HG03565 (cell line): ENCODE data around the gene PHACTR1.

ENCODE experiments used
- ATAC-seq: cut with Tn5 transposase; IDR thresholded peaks from one replicate; pipeline ENCODE4 v1.9.1; 2021; ENCODE audit warnings: mild to moderate bottlenecking, moderate library complexity; ENCODE audit not compliant: unreplicated experiment

The PHACTR1 gene

DNA sequence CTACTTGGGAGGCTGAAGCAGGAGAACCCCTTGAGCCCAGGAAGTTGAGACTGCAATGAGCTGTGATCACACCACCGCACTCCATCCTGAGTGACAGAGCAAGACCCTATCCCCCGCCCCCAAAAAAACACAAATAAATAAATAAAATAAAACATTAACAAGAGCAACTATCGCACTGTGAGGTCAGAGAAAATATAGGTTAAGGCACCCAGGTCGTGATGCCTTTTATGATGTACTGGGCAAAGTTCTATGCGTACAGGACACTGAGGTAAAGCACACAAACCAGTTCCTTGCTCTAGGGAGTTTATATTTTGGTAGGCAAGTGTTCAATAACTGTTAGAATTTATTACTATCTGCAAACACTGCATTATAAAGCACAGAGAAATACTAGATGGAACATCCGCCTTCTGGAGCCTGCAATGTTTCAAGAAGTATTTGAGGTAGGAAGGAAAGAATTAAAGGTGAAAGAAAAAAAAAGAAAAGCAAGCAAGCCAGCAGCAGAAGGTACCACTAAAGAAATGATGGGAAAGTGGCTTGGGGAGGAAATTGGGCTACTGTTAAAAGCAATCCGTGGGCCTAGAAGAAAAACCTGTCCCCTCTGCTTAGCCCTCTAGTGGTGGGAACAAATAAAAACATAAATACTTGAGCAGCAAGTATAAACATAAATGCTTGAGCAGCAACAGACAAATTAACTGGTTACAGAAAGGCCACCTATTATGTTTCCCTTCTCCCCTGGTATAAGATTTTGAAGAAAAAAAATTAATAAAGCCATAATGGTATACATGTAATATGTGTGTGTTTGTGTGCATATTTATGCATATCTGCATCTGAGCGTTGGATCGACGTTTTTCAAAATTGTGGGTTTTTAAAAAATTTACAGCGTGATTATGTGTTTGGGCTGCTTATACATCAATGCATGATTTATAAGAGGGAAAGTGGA is 128.0 kb downstream of the PHACTR1 start:
- ATAC-seq: no peak

DNA sequence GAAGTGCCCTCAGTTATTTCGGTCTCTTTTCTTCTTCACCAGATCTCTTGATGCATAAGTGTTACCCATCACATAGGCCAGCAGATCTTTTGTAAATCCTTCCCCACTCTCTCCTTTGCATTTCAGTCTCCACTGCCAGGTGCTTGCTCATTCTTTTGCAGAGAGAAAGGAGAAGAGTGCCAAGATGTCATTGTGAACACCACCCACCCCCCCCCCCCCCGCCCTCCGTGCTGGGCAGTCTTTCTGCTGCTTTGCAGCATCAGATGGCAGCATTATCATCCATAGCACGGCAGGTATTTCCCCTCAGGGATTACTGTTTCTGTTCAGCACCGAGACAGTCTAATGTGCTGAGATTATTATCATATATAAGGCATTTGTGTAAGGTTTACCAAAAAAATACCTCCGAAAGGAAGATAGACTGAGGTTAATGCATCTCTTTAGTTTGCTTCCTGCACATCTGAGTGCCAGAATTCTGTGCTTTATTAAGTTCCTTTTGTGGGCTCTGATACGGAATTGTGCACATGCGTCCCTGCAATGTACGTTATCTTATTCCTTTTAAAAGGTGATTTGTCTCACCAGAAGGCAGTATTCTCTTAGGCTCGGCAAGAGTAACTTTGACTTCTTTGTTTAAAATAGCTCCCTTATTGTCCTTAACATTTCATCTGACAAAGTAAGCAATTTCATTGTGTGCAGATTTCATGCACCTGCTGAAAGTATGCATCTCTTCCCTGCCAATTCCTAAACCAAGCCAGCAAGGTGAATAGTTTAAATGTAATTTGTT is 128.8 kb downstream of the PHACTR1 start:
- ATAC-seq: no peak

DNA sequence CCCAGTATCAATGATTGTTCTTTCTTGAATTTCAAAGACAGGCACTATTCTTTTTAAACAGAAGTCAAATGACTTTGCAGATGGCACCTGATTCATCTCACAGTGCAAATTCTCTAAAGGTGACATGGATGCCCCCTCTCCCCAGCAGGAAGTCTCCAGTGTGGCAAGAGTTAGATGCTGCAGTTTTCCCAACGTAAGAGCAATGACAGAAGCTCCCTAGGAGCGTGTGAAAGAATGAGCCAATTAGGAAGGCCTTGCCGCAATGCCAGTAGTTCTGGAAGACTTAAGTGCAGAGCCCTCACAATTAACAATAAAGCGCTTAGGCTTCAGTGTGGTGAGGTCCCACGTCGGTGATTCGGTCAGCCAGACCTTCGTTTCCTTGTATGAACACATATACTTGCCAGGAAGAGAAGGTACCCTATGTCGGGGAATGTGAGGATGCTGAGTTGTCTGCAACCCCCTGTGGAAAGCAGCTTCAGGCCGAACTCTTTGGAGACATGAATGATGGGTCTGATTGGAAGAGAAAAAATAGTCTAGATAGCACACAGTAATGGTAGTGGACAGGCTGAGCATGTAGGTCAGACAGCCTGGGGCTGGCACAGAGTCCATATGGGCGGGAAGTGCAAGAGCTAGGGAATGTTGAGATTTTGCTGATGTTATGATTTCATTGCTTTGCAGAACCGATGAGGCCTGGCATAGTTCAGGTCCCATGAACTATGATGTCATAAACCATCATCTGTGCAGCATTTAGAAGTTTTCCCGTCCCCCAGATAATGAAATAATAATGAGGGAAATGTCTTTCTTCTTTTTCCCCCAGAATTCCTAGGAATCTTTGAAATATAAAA is 132.6 kb downstream of the PHACTR1 start:
- no peak for ATAC-seq

DNA sequence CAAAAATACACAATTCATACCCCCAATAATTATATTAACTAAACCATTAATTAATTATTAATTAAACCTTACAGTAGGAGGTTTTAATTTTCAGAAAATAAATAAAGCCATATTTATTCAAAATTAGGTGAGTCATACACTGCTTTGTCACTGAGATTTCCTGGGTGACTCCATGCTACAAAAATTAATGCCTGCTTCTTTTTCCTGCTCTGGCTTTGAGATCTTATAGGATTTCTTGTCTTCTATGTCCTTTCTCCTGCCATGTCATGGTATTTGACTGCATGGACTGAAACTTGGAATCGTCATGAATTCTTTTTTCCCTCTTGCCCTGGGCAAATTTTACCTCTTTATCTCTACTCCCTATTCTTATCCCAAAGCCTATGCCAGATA is 133.2 kb downstream of the PHACTR1 start:
- no peak for ATAC-seq

DNA sequence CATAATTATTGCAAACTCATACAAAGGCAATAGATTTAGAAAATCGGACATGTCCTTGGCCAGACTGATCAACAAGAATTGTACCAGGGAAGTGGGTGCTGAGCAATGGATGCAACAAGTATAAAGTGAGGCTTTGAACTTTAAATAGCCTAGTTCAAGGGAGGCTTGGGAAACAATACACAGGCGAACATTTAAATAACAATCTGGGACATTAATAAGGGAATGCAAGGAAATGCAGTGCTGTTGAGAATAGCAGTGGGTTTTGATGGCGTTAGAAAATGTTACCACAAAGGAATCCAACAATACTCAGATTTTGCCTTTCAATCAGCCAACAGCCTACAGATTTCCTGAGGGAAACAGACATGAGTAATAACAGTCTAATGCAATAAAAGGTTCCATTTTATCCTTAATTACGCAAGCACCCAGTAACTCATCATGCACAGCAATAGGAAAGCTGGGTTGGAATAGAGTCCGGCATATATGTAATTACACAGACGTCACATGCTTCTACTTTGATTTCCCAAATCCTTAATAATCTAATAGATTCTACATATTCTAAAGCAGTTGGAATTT is 134.6 kb downstream of the PHACTR1 start:
- no peak for ATAC-seq

DNA sequence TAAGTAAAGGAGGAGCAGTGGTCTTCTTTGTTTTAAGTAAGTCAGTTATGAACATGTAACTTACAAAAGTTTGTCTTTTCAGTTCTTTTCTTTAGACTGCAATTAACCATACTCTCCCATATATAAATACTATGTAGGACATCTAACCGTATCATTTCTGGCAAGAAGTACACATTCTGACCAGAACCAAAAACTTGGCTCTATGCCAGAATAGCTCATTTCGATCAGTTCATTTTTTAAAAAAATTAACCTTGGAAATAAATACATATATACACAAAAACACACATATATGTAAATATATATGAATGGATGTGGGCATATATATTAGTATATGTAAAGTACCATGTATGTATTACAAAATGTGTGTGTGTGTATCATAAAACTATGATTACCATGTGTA is 145.0 kb downstream of the PHACTR1 start:
- ATAC-seq: no peak

DNA sequence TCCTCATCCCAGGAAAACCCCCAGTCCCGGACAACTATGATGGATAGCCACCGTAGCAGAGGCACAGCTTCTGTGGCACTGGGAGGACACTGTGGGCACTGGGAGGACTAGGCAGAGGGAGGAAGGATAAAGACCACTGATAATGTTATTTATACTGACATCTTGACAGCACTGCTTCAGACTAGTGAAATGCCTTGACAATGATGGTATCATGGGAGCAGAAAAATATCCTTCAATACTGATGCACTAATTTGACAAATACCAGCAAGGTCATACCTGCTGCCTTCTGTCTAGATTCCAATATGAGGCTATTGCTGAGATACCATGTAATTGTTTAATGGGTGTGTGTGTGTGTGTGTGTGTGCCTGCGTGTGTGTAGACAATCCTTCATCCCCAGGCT is 148.6 kb downstream of the PHACTR1 start:
- ATAC-seq: no peak

DNA sequence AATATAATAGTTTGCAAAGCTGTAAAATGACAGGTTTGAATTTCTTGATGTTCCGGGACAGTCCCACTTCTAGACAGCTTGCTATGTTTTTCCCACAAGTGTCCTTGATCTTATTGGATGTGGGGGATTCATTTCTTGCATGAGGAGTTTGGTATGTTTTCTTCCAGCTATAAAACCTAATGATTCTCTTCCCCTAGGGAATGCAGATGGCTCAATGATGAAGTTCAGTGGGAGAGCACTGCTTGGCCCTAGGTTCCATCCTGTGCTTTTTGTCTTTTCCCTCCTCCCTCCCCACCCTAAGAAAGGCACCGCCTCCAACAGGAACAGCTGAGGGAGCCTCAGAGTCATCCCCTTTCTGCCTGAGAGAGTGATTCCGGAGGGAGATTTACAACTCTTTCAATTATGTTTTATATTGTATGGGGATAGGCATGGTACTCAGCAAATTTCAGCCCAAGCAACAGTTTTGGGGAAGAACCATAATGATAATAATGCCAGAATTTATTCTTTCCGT is 149.2 kb downstream of the PHACTR1 start:
- no peak for ATAC-seq

DNA sequence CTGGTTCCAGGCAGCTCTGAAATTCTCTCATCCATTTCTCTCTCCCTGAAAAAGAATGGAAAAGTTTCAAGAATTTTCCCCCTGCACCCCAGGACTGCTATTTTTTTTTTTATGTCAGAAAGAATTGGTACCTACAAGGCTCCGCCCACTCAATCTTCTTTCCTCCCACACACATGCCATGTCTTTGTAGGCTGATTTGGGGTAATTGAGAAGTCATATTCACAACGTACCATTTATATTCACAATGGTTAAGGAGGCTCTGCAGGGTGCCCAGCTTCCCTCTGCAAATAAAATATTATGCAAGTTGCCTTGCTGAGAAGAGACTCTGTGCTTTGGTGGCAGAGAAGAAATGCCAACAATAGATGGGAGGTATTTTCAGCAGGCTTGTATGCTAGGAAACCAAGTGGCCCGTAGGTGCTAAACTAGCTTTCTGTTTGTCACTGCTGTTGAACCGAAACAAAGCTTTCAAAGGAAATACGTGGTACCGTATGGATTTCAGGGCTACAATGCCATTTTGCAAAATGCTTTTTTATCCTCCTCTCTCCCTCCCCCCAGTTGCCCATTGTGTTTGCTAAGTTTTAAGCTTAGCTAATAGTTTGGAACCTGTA is 150.0 kb downstream of the PHACTR1 start:
- no peak for ATAC-seq

DNA sequence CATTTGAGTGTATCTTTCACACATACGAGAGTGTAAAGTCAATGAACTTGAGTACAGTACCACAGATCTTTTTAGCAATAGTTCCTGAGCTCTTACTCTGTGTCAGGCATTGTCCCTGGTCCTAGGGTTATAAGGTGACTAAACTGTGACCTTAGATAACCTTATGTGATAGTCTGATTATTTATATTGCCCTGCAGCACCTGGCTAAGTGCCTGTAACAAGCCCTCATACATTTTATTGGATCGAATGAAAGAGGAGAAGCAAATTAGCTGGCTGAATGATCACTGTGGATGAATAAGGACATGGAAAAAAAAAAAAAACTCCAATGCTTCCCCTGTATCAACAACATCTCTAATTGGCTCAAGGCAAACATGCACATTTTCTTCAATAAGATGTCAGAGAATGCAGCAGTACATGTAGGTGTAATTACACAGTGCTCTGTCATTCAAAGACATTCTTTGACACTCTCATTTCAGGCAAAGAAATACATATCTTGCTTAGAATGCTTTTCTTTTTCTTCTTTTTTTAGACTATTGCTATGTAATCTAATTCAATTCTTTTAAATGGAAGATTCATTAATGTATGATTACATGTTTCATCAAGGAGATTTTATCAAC is 153.4 kb downstream of the PHACTR1 start:
- ATAC-seq: no peak

DNA sequence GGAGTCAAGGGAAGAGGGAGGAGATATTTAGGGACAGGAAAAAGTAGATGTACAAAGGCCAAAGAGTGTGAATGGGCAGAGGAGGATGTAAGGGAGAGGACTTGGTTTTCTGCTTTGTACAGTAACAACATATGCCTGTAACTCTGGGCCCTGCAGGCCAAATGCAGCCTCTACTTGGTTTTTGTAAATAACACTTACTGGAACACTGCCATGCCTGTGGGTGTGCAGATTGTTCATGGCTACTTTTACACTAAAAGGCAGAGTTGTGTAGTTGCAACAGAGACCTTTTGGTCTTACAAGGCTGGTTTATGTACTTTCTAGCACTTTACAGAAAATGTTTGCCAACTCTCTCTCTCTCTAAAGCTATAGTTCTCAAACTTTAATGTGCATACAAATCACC is 157.1 kb downstream of the PHACTR1 start:
- no peak for ATAC-seq

DNA sequence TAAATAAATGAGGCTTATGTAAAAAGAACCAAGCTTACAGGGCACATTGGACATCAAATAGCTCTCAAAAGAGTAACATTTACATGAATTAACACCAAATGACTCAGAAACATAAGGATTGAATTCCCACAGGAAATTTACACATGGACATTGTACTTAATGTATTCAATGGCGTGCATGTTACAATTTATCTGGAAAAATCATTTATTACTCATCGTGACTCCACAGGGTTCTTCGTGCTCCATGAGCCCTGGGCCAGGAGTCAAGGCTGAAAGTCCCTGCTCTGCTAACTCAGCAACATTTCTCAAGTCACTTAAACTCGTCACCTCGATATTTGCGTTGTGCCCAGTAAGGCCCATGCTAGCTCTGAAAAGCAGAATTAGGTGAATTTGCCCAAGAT is 158.5 kb downstream of the PHACTR1 start:
- ATAC-seq: no peak

DNA sequence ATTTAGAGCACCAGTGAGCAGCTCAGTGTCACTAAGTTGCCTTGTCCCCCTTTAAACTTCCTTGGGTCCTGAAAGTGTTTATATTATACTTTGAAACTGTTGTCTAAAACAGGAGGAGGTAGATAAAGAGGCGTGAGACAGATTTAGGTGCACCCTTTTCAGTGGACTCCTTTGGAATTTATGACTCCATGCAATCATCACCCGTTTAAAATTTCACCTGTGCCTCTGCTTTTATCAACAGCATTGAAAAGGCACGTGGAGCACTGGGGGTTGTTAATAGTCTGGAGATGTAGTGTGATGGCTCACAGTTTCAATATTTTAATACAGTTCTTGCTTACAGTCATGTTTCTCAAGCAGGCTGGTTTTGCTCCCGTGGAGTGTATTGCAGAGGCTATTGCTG is 162.2 kb downstream of the PHACTR1 start:
- no peak for ATAC-seq

DNA sequence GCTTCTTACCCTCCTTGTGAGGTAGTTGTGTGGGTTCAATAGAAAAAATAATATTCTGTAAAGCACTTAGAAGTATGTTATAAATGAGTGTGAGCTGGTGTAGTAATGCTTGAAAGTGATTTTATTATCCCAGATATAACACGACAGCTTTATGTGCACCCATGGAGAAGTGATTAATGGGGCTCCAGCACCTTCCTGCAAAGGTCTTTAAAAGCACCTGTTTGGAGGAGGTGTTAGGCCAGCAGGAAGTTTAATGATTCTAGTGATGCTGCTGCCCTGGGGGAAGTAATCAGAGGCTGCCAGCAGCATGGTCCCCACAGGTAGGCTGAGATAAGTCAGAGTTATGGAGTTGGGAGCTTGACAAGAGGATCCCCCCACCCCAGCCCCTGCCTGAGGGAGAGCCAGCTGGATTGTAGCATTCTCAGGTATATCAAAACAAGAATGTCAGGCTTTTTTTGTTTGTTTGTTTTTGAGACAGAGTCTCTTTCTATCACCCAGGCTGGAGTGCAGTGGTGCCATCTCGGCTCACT is 166.3 kb downstream of the PHACTR1 start:
- ATAC-seq: no peak

DNA sequence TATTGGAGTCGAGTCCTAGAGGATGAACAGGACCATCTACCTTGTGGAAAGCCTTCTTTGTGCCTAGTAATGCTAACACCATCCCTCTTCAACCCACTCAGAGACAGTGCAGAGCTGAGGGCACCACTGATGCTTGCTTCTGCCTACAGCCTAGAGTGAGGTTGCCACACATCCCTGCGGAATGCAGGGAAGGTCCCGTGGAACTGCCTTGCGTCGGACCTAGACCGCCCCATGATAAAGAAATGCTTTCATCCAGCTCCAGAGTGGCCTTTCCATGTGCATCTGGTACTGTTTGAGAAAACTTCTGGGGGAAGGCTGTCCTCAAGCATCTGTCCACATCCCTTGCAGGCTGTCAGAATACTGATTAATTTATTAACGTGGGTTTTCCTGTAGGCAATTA is 168.4 kb downstream of the PHACTR1 start:
- no peak for ATAC-seq

DNA sequence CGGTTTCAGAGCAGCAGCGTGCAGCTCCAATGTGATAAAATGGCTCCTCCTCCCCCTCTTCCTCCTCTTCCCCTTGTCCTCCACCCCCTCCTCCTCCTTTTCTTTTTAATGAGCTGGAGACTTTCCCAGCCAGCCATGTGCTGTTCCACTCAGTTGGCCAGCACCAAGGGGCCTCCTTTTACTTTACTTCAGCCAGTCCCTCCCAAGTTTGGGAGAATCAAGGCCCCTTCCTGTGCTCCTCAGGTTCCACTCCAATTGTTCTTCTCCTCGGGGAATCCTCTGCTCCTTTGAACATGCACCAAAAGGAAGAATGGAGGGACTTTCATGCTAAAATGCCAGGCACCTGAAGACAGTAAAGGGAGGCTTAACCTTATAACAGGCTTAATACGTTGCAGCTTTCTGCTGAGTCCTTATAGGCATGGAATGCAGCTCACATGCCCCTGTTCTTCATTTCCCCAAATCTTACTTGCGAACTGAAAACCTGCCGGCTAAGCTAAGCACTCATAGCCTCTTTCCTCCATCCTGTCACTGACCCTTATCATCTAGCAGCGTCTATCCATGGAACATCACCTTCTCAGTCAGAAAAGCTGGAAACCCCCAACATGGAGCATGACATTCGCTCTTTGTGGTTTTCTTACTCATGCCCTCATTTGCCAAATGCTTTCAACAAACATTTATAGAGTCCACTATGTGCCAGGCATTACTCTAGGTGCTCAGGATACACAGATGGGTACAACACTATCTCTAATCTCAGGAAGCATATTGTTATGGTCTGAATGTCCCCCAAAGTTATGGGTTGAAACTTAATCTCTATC is 170.6 kb downstream of the PHACTR1 start:
- ATAC-seq: no peak

DNA sequence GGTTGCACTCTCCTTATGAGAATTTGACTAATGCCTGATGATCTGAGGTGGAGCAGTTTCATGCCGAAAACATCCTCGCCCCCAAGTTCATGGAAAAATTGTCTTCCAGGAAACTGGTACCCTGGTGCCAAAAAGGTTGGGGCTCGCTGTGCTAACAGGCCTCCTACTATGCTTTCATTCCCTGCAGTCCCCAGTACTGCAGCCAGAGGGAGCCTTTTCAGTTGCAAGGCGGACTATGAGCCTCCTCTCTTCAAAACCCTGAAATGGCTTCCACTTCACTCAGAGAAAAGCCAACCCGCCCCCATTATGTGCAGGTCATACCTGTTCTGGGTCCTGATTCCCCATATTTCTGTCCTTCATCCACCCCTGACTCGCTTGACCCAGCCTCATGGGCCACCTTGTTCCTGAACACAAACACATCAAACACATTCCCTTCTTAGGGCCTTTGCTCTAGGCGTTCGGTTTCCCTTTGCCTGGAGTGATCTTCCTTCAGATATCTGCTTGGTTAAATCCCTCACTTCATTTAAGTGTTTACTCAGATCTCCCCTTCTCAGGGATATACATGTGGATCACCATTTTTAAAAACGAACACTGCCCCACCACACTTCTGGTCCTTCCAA is 173.7 kb downstream of the PHACTR1 start:
- ATAC-seq: no peak

DNA sequence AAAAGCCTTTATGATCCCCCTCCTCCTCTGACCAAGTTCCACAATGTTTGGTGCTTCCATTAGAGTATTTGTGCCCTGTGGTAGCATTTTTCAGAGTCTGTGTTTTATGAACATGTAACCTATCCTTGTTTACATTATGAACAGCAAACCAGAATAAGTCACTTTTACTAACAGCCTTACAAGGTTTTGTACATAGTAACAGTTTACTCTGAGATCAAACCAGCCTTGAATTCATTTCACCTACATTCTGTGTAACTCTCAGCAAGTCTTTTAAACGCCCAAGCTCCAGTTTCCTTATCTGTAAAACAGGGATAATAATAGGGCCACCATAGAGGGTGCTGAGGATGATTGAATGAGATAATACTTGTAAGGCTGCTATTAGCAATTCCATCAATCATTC is 175.0 kb downstream of the PHACTR1 start:
- no peak for ATAC-seq
